HG03175 (cell line): ENCODE measurements around the gene RIF1.
A peak's percentile ranks its signal among the peaks of the same experiment; 100 is the strongest.

ENCODE experiments used
- ATAC-seq: cut with Tn5 transposase; IDR thresholded peaks from one replicate; pipeline ENCODE4 v1.9.1; 2021; ENCODE audit warnings: mild to moderate bottlenecking, moderate library complexity; ENCODE audit not compliant: unreplicated experiment

Gene RIF1, protein sequence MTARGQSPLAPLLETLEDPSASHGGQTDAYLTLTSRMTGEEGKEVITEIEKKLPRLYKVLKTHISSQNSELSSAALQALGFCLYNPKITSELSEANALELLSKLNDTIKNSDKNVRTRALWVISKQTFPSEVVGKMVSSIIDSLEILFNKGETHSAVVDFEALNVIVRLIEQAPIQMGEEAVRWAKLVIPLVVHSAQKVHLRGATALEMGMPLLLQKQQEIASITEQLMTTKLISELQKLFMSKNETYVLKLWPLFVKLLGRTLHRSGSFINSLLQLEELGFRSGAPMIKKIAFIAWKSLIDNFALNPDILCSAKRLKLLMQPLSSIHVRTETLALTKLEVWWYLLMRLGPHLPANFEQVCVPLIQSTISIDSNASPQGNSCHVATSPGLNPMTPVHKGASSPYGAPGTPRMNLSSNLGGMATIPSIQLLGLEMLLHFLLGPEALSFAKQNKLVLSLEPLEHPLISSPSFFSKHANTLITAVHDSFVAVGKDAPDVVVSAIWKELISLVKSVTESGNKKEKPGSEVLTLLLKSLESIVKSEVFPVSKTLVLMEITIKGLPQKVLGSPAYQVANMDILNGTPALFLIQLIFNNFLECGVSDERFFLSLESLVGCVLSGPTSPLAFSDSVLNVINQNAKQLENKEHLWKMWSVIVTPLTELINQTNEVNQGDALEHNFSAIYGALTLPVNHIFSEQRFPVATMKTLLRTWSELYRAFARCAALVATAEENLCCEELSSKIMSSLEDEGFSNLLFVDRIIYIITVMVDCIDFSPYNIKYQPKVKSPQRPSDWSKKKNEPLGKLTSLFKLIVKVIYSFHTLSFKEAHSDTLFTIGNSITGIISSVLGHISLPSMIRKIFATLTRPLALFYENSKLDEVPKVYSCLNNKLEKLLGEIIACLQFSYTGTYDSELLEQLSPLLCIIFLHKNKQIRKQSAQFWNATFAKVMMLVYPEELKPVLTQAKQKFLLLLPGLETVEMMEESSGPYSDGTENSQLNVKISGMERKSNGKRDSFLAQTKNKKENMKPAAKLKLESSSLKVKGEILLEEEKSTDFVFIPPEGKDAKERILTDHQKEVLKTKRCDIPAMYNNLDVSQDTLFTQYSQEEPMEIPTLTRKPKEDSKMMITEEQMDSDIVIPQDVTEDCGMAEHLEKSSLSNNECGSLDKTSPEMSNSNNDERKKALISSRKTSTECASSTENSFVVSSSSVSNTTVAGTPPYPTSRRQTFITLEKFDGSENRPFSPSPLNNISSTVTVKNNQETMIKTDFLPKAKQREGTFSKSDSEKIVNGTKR (N-terminal part only)

GRCh38 chr2:151409601-151410484 is at the start of gene RIF1:
Gene RIF1, plus strand, starts transcription at chr2:151409902. Its CDS starts 522 bp downstream, at chr2:151410424.
- ATAC-seq: peak; percentile 94

DNA sequence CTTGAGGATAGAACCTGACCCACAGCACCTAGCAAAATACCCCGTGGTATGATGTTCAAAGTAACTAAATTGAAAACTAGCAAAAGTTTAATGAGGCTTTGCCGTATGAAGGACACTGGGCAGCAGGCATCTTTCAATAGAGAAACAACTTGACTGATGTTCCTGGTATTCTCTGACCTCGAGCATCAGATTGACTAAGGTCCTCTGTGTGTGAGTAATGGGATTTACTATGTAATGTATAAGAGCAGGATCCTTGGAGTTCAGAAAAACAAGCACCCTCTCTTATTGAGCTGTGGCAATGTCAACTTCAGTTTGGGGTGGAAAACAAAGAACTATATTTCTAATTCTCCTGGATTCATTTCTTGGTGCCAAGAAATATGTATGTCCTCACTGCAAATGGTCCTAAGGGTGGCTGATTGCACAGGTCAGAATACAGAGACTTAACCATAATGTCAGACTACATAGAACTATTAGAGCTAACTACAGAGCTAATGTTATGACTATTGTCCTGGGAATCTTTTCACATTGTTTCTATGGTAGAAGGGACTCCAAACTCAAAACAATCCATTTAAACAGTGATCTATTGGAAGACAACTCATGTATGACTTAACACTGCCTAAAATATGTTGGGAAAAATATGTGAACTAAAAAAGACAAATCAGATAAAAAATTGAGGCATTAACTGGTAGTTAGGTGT is 47.9 kb upstream of the RIF1 start:
- no peak for ATAC-seq

DNA sequence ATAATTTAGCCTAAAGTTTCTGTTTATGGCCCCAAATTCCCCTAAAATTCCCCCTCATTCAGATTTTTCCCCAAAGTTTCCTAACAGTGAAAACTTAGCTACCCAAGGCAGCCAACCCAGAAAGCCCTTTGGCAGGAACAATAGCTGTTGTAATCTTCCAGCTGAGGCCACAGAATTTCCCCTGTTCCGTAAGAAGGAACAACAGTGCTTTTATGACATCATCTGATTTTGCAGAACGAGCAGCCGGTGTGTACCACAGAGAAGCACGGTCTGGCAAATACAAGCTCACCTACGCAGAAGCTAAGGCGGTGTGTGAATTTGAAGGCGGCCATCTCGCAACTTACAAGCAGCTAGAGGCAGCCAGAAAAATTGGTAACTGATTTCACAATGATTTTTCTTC is 46.0 kb upstream of the RIF1 start:
- peak; percentile 48 for ATAC-seq

GRCh38 chr2:151367571-151367970 is 42.1 kb upstream of the RIF1 start:
- no peak for ATAC-seq

DNA sequence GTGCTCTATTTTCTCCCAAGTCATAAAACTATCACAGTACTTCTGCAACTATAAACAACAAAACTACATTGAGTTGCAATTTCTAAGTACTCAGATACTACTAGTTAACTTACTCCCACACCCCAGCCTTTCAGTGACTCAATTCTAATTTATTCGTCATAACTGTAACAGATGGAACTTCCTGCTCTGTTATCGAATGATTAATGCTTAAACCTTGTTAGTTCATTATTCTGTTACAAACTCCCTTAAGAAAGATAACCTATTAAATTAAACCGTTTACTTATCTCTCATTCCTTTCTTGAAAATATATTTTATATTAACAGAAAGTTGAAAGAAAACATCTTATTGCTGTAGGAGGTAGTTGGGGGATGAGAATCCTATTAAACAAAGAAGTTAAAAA is 35.3 kb upstream of the RIF1 start:
- peak; percentile 96 for ATAC-seq

DNA sequence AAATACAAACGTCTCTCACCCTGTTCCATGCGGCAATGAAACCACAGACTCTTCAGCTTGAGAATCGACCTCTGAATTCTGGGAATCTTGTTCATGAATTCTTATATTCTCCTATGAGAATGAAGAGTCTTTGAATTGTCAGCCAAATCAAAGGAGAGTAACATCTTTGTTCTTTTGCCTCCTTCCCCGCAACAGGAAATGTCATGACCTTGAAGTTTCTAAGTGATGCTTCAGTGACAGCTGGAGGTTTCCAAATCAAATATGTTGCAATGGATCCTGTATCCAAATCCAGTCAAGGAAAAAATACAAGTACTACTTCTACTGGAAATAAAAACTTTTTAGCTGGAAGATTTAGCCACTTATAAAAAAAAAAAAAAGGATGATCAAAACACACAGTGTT is 30.5 kb upstream of the RIF1 start:
- ATAC-seq: no peak

GRCh38 chr2:151380580-151381235 is 29.0 kb upstream of the RIF1 start:
- ATAC-seq: no peak

- no peak for ATAC-seq
These were observed 28.4 kb upstream of the RIF1 start for GRCh38 chr2:151381266-151381665.

GRCh38 chr2:151388011-151388410 is 21.7 kb upstream of the RIF1 start:
- no peak for ATAC-seq

DNA sequence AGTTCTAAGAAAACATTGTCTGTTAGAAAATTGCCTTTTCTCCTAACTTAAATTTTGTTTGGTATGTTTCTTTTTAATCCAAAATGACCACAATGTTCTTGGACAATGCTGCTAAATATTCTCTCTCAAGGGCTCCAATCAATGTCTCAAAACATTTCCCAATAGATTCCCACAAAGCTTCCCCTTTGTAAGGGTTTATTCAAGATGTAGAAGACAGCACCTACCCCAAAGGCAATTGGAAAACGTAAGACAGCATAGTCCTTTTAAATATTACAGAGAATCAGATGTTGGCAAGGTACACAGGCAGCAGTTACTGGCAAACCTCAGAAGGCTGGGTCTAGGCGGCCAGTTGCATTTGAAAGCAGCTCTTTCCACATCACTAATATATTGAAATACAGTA is 18.3 kb upstream of the RIF1 start:
- no peak for ATAC-seq

GRCh38 chr2:151394509-151394908 is 15.2 kb upstream of the RIF1 start:
- no peak for ATAC-seq

GRCh38 chr2:151395509-151396374 is 14.0 kb upstream of the RIF1 start:
- no peak for ATAC-seq

- no peak for ATAC-seq
These were observed 9.7 kb upstream of the RIF1 start for GRCh38 chr2:151399981-151400380.

- no peak for ATAC-seq
These were observed 8.6 kb upstream of the RIF1 start for GRCh38 chr2:151401149-151401548.

DNA sequence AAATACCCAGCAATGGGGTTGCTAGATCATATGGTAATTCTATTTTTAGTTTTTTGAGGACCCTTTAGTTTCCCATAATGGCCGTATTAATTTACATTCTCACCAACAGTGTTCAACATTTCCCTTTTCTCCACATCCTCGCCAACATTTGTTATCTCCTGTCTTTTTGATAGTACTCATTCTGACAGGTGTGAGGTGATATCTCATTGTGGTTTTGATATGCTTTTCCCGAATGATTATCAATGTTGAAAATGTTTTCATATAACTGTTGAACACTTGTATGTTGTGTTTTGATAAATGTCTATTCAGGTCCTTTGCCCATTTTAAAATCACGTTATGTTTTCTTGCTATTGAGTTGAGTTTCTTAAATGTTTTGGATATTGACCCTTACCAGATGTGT is 5.8 kb upstream of the RIF1 start:
- ATAC-seq: no peak

DNA sequence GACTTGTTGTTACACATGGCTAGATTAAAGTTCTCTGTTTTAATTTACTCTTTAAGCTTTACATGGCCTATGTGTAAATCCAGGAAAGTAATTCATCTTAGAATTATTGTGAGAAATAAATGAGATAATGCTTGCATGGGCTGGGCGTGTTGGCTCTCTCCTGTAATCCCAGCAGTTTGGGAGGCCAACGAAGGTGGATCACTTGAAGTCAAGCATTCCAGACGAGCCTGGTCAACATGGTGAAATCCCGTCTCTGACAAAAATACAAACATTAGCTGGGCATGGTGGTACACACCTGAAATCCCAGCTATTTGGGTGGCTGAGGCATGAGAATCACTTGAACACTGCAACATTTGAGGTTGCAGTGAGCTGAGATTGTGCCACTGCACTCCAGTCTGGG is 4.3 kb upstream of the RIF1 start:
- ATAC-seq: no peak

GRCh38 chr2:151407281-151407680 is 2.4 kb upstream of the RIF1 start:
- no peak for ATAC-seq
